ENCODE results near the gene ANKMY1.

Gene ANKMY1

GRCh38 chr2:240431661-240432424 lies 125.9 kb downstream of the ANKMY1 start:
- DNase-seq = no peak

- no peak for DNase-seq
These were observed 126.5 kb downstream of the ANKMY1 start for GRCh38 chr2:240431271-240431660.

- DNase-seq = no peak
These were observed 127.2 kb downstream of the ANKMY1 start for GRCh38 chr2:240430595-240430994.

GRCh38 chr2:240429872-240430491 lies 127.8 kb downstream of the ANKMY1 start:
- no peak for DNase-seq

All from NCI-H69 (cell line).